ENCODE measurements around the gene EFR3B.

GRCh38 chr2:25177211-25177611 lies 135.3 kb downstream of the EFR3B start:
- TF ChIP-seq YY1 (tag by site-specific recombination; IDR thresholded peaks at IDR 0.05) (no peak), CTCF (tag by site-specific recombination; IDR thresholded peaks at IDR 0.05) (no peak), PBX3 (CRISPR knock-in tag; IDR thresholded peaks at IDR 0.05) (no peak), ZNF184 (tag by site-specific recombination; IDR thresholded peaks at IDR 0.05) (no peak), ZNF112 (tag by site-specific recombination; IDR thresholded peaks at IDR 0.05) (no peak)
